Natural killer cell (primary cell): ENCODE measurements around the gene RFX7. TPM values are rescaled to one million over a fixed set of nuclear protein-coding genes. Genes with fewer than 3 reads are reported as not detected.

ENCODE experiments used
- ATAC-seq, 3 donors: fragments of 150-1000 bp in 2 of 3; fragments of 200-7000 bp in 1 of 3; cut with Tn5 transposase; 1 replicate in 1 of 3; 2 replicates in 2 of 3; pipeline ENCODE4 v1.10.0; 2021; ENCODE audit warnings: mild to moderate bottlenecking in 2 of 3, moderate library complexity in 2 of 3
- DNase-seq, 2 donors: peaks; one replicate each; pipeline versions ENCODE4 v3.0.0 to v3.0.0-alpha.2; 2013 to 2021; ENCODE audit warnings: mixed read lengths in 1 of 2
- H3K27ac ChIP-seq: one replicate; pipeline ENCODE4 v1.5.1; 2013; ENCODE audit warnings: mild to moderate bottlenecking, low read length
- H3K27me3 ChIP-seq: one replicate; pipeline ENCODE4 v1.6.1; 2013; ENCODE audit warnings: low read length; ENCODE audit not compliant: control insufficient read depth, insufficient read depth
- H3K36me3 ChIP-seq: one replicate; pipeline ENCODE4 v1.6.1; 2013; ENCODE audit warnings: low read length; ENCODE audit not compliant: control insufficient read depth, insufficient read depth
- H3K4me1 ChIP-seq: one replicate; pipeline ENCODE4 v1.6.1; 2013; ENCODE audit warnings: low read length; ENCODE audit not compliant: control insufficient read depth, insufficient read depth
- H3K4me3 ChIP-seq: one replicate; pipeline ENCODE4 v1.5.1; 2013; ENCODE audit warnings: low read length
- H3K9me3 ChIP-seq: one replicate; pipeline ENCODE4 v1.6.1; 2013; ENCODE audit warnings: low read length; ENCODE audit not compliant: control insufficient read depth, insufficient read depth
- H3K27ac Mint-ChIP-seq, 2 donors: one replicate each; pipeline ENCODE4 v1.8.0; 2022; ENCODE audit warnings: mild to moderate bottlenecking in 2 of 2, mixed read lengths in 2 of 2, moderate library complexity in 1 of 2
- H3K27me3 Mint-ChIP-seq, 2 donors: one replicate each; pipeline ENCODE4 v1.8.0; 2022; ENCODE audit warnings: low read depth in 2 of 2, mixed read lengths in 2 of 2
- H3K36me3 Mint-ChIP-seq: one replicate; pipeline ENCODE4 v1.8.0; 2022; ENCODE audit warnings: mixed read lengths
- H3K4me1 Mint-ChIP-seq, 2 donors: one replicate each; pipeline ENCODE4 v1.8.0; 2022; ENCODE audit warnings: mixed read lengths in 2 of 2
- H3K4me3 Mint-ChIP-seq: one replicate; pipeline ENCODE4 v1.8.0; 2022; ENCODE audit warnings: mild to moderate bottlenecking, moderate library complexity, mixed read lengths
- H3K9me3 Mint-ChIP-seq, 2 donors: one replicate each; pipeline ENCODE4 v1.8.0; 2022; ENCODE audit warnings: mixed read lengths in 2 of 2
- WGBS: methylation state at CpG from one replicate; pipeline ENCODE4 v1.1.7; 2013; ENCODE audit warnings: missing lambda C conversion rate; ENCODE audit not compliant: insufficient coverage; 5-methylcytosine and 5-hydroxymethylcytosine counted together
- intact Hi-C: fragments of 100-400 bp; cut with micrococcal nuclease; formaldehyde crosslinking; loops from one replicate; pipeline ENCODE4 v1.14.2; 2022
- total RNA-seq, 4 donors: library from RNA; stranded (reverse); fragments of 120-200 nt in 1 of 4; gene quantifications; one replicate each; pipeline versions ENCODE4 v1.2.3 to v1.2.4, GENCODE V29; 2013 to 2022
- TF ChIP-seq, protein P1 (sequence below): fragments of 200-600 bp; IDR thresholded peaks from one replicate; pipeline ENCODE4 v1.8.0; 2022; ENCODE audit warnings: antibody characterized with exemption

The RFX7 gene
- total RNA-seq, 3 donors from 2014 or later (not counting 1 experiment from before 2014, with no cell fraction given), result 25.0 to 37.4 (median 33.8) TPM

DNA sequence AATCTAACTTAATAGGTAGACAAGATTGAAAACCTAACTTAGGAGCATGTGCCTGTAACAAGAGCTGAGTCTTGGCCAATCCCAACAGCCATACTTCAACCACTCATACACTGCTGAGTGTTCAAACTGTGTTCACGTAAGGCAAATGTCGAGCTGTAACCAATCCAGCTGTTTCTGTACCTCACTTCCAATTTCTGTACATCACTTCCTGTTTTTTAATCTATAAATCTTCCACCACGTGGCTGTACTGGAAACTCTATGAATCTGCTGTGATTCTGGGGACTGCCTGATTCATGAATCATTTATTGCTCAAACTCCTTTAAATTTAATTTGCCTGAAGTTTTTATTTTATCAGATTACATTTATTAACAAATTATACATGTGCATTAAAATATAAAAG, 205.7 kb downstream of the RFX7 start:
- no peaks in the 10 kb centered on the region for H3K36me3 Mint-ChIP-seq
- WGBS, result 25% methylated on average over 3 of the region's 3 CpGs
- no peak for ATAC-seq
- intact Hi-C loops, result no loop called here
- peaks cover 0 to 4% of the 10 kb centered on the region in 2 donors for H3K27me3 Mint-ChIP-seq
- DNase-seq, result peak in 1 of 2 donors; percentile 54
- TF ChIP-seq, protein P1, sequence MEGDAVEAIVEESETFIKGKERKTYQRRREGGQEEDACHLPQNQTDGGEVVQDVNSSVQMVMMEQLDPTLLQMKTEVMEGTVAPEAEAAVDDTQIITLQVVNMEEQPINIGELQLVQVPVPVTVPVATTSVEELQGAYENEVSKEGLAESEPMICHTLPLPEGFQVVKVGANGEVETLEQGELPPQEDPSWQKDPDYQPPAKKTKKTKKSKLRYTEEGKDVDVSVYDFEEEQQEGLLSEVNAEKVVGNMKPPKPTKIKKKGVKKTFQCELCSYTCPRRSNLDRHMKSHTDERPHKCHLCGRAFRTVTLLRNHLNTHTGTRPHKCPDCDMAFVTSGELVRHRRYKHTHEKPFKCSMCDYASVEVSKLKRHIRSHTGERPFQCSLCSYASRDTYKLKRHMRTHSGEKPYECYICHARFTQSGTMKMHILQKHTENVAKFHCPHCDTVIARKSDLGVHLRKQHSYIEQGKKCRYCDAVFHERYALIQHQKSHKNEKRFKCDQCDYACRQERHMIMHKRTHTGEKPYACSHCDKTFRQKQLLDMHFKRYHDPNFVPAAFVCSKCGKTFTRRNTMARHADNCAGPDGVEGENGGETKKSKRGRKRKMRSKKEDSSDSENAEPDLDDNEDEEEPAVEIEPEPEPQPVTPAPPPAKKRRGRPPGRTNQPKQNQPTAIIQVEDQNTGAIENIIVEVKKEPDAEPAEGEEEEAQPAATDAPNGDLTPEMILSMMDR, result no peak
- no peaks in the 10 kb centered on the region for H3K36me3 ChIP-seq
- no peaks in the 10 kb centered on the region for H3K27me3 ChIP-seq
- H3K4me1 ChIP-seq, result peaks cover 6% of the 10 kb centered on the region
- H3K4me3 Mint-ChIP-seq, result no peak overlapping the region
- no peaks in the 10 kb centered on the region for H3K9me3 Mint-ChIP-seq
- no peak overlapping the region for H3K4me3 ChIP-seq
- no peak overlapping the region for H3K27ac Mint-ChIP-seq
- H3K4me1 Mint-ChIP-seq, result peaks cover 19 to 22% of the 10 kb centered on the region in 2 donors
- no peaks in the 10 kb centered on the region for H3K9me3 ChIP-seq
- H3K27ac ChIP-seq, result no peak overlapping the region

Other genes starting within 250 kb of the RFX7 start
- gene TEX9, start 121.5 kb upstream of the RFX7 start, total RNA-seq, result 1 to 10 TPM in 2 of 3 donors, under 1 TPM in 1; 0.54 to 1.1 (median 1.1) TPM
- gene MNS1, start 221.3 kb upstream of the RFX7 start, total RNA-seq, result under 1 TPM in 1 of 3 donors, not detected in 2; 0.52 TPM